HCT116 (cell line): ENCODE results near the gene SYF2. TPM values are rescaled to one million over a fixed set of nuclear protein-coding genes. Genes with fewer than 3 reads are reported as not detected.

Source experiments
- ATAC-seq: fragments of 200-7000 bp; cut with Tn5 transposase; 2 replicates; pipeline ENCODE4 v1.9.1; 2020; ENCODE audit warnings: mild to moderate bottlenecking, moderate library complexity
- BruUV-seq: library from RNA; stranded (reverse); fragments of 400-500 nt; replicated peaks from 2 replicates; lab custom pipeline; 2021; lab: Mats Ljungman, UMichigan
- CTCF ChIA-PET: fragments of 300-600 bp; sonication (Branson Sonifier 250); formaldehyde crosslinking; loops from one replicate; lab custom pipeline; 2021; ENCODE audit warnings: antibody characterized with exemption; lab: Charles Lee
- POLR2A ChIA-PET: fragments of 300-600, 350-600 bp; sonication (Branson Sonifier 250); formaldehyde crosslinking; loops from one replicate; lab custom pipeline; 2021; ENCODE audit warnings: antibody characterized with exemption; lab: Charles Lee
- RAD21 ChIA-PET, 2 experiments: fragments of 300-600 bp; sonication (Branson Sonifier 250); formaldehyde crosslinking; loops; one replicate each; lab custom pipeline; 2023; ENCODE audit warnings: low total read pairs in 2 of 2; ENCODE audit not compliant: uncharacterized antibody in 2 of 2, unreplicated experiment in 2 of 2, low non-redundant PET in 1 of 2; lab: Charles Lee
- DNase-seq: peaks from one replicate; pipeline ENCODE4 v3.0.0-alpha.2; 2010; ENCODE audit warnings: low read depth, low spot score
- H2AFZ ChIP-seq: fragments of 200-600 bp; shearing (Covaris generic), sonication (generic); 2 replicates; pipeline ENCODE4 v1.6.1; 2017; ENCODE audit warnings: low read depth, mixed run types, mixed read lengths, antibody characterized with exemption, low read length; ENCODE audit not compliant: poor library complexity, severe bottlenecking
- H3K27ac ChIP-seq: 2 replicates; pipeline ENCODE4 v1.5.1; 2012; ENCODE audit warnings: low read depth, low read length
- H3K27me3 ChIP-seq: fragments of 200-600 bp; sonication (generic); 2 replicates; pipeline ENCODE4 v1.6.1; 2016; ENCODE audit warnings: mixed run types, low read length, mixed read lengths; ENCODE audit not compliant: insufficient read depth
- H3K36me3 ChIP-seq, 2 experiments: fragments of 200-500 bp in 1 of 2; fragments of 200-600 bp in 1 of 2; sonication (Bioruptor generic) in 1 of 2; sonication (generic) in 1 of 2; 2 replicates each; pipeline versions ENCODE4 v1.5.1 to v1.6.1; 2014 to 2016; ENCODE audit warnings: low read length in 2 of 2, inconsistent platforms in 1 of 2, mixed read lengths in 1 of 2, mixed run types in 1 of 2; ENCODE audit not compliant: insufficient read depth in 2 of 2, control insufficient read depth in 1 of 2
- H3K4me1 ChIP-seq, 2 experiments: fragments of 200-600 bp in 1 of 2; sonication (generic) in 1 of 2; 2 replicates each; pipeline versions ENCODE4 v1.5.1 to v1.6.1; 2012 to 2017; ENCODE audit warnings: low read length in 2 of 2, inconsistent platforms in 1 of 2, mild to moderate bottlenecking in 1 of 2, mixed read lengths in 1 of 2, mixed run types in 1 of 2, moderate library complexity in 1 of 2; ENCODE audit not compliant: insufficient read depth in 2 of 2, control insufficient read depth in 1 of 2
- H3K4me2 ChIP-seq: fragments of 200-600 bp; sonication (generic); 2 replicates; pipeline ENCODE4 v1.6.1; 2017; ENCODE audit warnings: mixed run types, low read length, mixed read lengths
- H3K4me3 ChIP-seq, 2 experiments: fragments of 200-600 bp in 1 of 2; sonication (generic) in 1 of 2; replicated peaks in 1 of 2; 2 replicates each; pipeline ENCODE4 v1.5.1; 2011 to 2016; ENCODE audit warnings: low read length in 2 of 2, control low read depth in 1 of 2, low read depth in 1 of 2, mild to moderate bottlenecking in 1 of 2, mixed read lengths in 1 of 2, mixed run types in 1 of 2
- H3K79me2 ChIP-seq: fragments of 200-600 bp; sonication (generic); 2 replicates; pipeline ENCODE4 v1.6.1; 2017; ENCODE audit warnings: mild to moderate bottlenecking, mixed run types, low read length, moderate library complexity, mixed read lengths; ENCODE audit not compliant: insufficient read depth
- H3K9ac ChIP-seq: fragments of 200-600 bp; sonication (generic); 2 replicates; pipeline ENCODE4 v1.6.1; 2016; ENCODE audit warnings: low read length, mixed read lengths
- H3K9me2 ChIP-seq: fragments of 200-600 bp; sonication (generic), shearing (Covaris generic); 2 replicates; pipeline ENCODE4 v1.6.1; 2017; ENCODE audit warnings: mixed run types, mild to moderate bottlenecking, moderate library complexity; ENCODE audit not compliant: insufficient read depth
- H3K9me3 ChIP-seq, 2 experiments: fragments of 200-500 bp in 1 of 2; fragments of 200-600 bp in 1 of 2; sonication (Bioruptor generic) in 1 of 2; sonication (generic) in 1 of 2; 2 replicates each; pipeline ENCODE4 v1.6.1; 2014 to 2017; ENCODE audit warnings: low read length in 2 of 2, mixed read lengths in 2 of 2, inconsistent platforms in 1 of 2, low read depth in 1 of 2, mild to moderate bottlenecking in 1 of 2, mixed run types in 1 of 2, moderate library complexity in 1 of 2; ENCODE audit not compliant: control insufficient read depth in 1 of 2, insufficient read depth in 1 of 2
- H4K20me1 ChIP-seq: fragments of 200-600 bp; sonication (generic), shearing (Covaris generic); 2 replicates; pipeline ENCODE4 v1.6.1; 2017; ENCODE audit warnings: mixed run types, mild to moderate bottlenecking, moderate library complexity; ENCODE audit not compliant: insufficient read depth
- ATF3 ChIP-seq: IDR thresholded peaks from 2 replicates; pipeline ENCODE4 v1.6.1; 2012
- CBX3 ChIP-seq: IDR thresholded peaks from 2 replicates; pipeline ENCODE4 v1.6.1; 2012; ENCODE audit warnings: low read depth
- CEBPB ChIP-seq: IDR thresholded peaks from 2 replicates; pipeline ENCODE4 v1.6.1; 2012; ENCODE audit warnings: low read depth
- EGR1 ChIP-seq: IDR thresholded peaks from 2 replicates; pipeline ENCODE4 v1.6.1; 2012; ENCODE audit warnings: low read depth
- ELF1 ChIP-seq: IDR thresholded peaks from 2 replicates; pipeline ENCODE4 v1.6.1; 2012; ENCODE audit warnings: low read depth, borderline replicate concordance
- EZH2phosphoT487 ChIP-seq: fragments of 200-600 bp; IDR thresholded peaks from 2 replicates; pipeline ENCODE4 v1.6.1; 2018; ENCODE audit warnings: antibody characterized with exemption, borderline replicate concordance
- FOSL1 ChIP-seq: IDR thresholded peaks from 2 replicates; pipeline ENCODE4 v1.6.1; 2012; ENCODE audit warnings: low read depth
- MAX ChIP-seq: IDR thresholded peaks from 2 replicates; pipeline ENCODE4 v1.6.1; 2012
- POLR2A ChIP-seq: IDR thresholded peaks from 2 replicates; pipeline ENCODE4 v1.7.0; 2011; ENCODE audit warnings: borderline replicate concordance; ENCODE audit not compliant: insufficient read depth, insufficient read length; ENCODE audit errors: extremely low read depth
- RAD21 ChIP-seq: IDR thresholded peaks from 2 replicates; pipeline ENCODE4 v1.6.1; 2012; ENCODE audit warnings: low read depth, mild to moderate bottlenecking
- SRF ChIP-seq: IDR thresholded peaks from 2 replicates; pipeline ENCODE4 v1.6.1; 2012; ENCODE audit warnings: low read depth
- YY1 ChIP-seq: IDR thresholded peaks from 2 replicates; pipeline ENCODE4 v1.6.1; 2011; ENCODE audit warnings: low read length, low read depth, moderate library complexity, mild to moderate bottlenecking; ENCODE audit not compliant: insufficient replicate concordance; ENCODE audit errors: extremely low read depth
- ZBTB33 ChIP-seq: IDR thresholded peaks from 2 replicates; pipeline ENCODE4 v1.6.1; 2011; ENCODE audit warnings: mild to moderate bottlenecking, low read length, moderate library complexity; ENCODE audit not compliant: insufficient replicate concordance; ENCODE audit errors: extremely low read depth
- ZFX ChIP-seq: fragments of 450-650 bp; IDR thresholded peaks from 2 replicates; pipeline ENCODE4 v1.6.1; 2017
- ZNF274 ChIP-seq: fragments of 200-500 bp; sonication (Bioruptor generic); IDR thresholded peaks from 2 replicates; pipeline ENCODE4 v1.6.1; 2014; ENCODE audit warnings: mild to moderate bottlenecking, low read depth, low read length, inconsistent platforms
- intact Hi-C: fragments of 100-400 bp; cut with micrococcal nuclease; formaldehyde crosslinking; loops from 2 replicates; pipeline ENCODE4 v1.10.0; 2022
- total RNA-seq: library from RNA; stranded (reverse); gene quantifications from one replicate; pipeline ENCODE4 v1.2.1, GENCODE V29; 2021; ENCODE audit not compliant: unreplicated experiment

Gene SYF2
- total RNA-seq, 1 experiment from 2014 or later: 40.4 TPM

GRCh38 chr1:25183126-25183980, 48.9 kb downstream of the SYF2 start:
- POLR2A ChIA-PET: no interaction called here
- H3K27ac ChIP-seq: no peak overlapping the region
- CTCF ChIA-PET: no interaction called here
- H3K9me2 ChIP-seq: no peaks in the 10 kb centered on the region
- H3K9me3 ChIP-seq: no peaks in the 10 kb centered on the region
- no peak for ATAC-seq
- H3K4me3 ChIP-seq: no peak overlapping the region
- peaks cover 0 to 6% of the 10 kb centered on the region in 2 experiments; a peak in 3 of 4 replicates for H3K4me1 ChIP-seq
- H3K36me3 ChIP-seq: no peaks in the 10 kb centered on the region
- RAD21 ChIA-PET: interaction anchor here in 1 of 2 experiments (0.6 kb wide), 1 partner anchor 31 kb away, joined by 3 read pairs; no protein-coding TSS in a partner anchor
- H3K4me2 ChIP-seq: no peak overlapping the region
- DNase-seq: no peak
- H4K20me1 ChIP-seq: no peaks in the 10 kb centered on the region
- no peak overlapping the region for H3K9ac ChIP-seq
- intact Hi-C loops: no loop called here
- H3K27me3 ChIP-seq: no peaks in the 10 kb centered on the region
- TF ChIP-seq EGR1 (no peak), ZFX (no peak), ATF3 (no peak), POLR2A (no peak)
- H2AFZ ChIP-seq: no peak overlapping the region
- BruUV-seq: no TSS peak
- H3K79me2 ChIP-seq: no peaks in the 10 kb centered on the region

GRCh38 chr1:25182629-25183028, 49.7 kb downstream of the SYF2 start:
- intact Hi-C loops: no loop called here
- DNase-seq (no peak), ATAC-seq (peak; percentile 88)
- H3K4me2 ChIP-seq: peak overlapping the region; percentile 33
- no peak overlapping the region for H3K4me3 ChIP-seq
- no peak overlapping the region for H3K9ac ChIP-seq
- H2AFZ ChIP-seq: peak overlapping the region; percentile 58
- H3K27me3 ChIP-seq: no peaks in the 10 kb centered on the region
- no peaks in the 10 kb centered on the region for H4K20me1 ChIP-seq
- RAD21 ChIA-PET: no interaction called here
- H3K79me2 ChIP-seq: no peaks in the 10 kb centered on the region
- no TSS peak for BruUV-seq
- POLR2A ChIA-PET: no interaction called here
- H3K36me3 ChIP-seq: no peaks in the 10 kb centered on the region
- no peaks in the 10 kb centered on the region for H3K9me3 ChIP-seq
- no peak overlapping the region for H3K27ac ChIP-seq
- peaks cover 0 to 6% of the 10 kb centered on the region in 2 experiments; a peak in 3 of 4 replicates for H3K4me1 ChIP-seq
- CTCF ChIA-PET: no interaction called here
- H3K9me2 ChIP-seq: no peaks in the 10 kb centered on the region
- TF ChIP-seq FOSL1: no peak
- TF ChIP-seq YY1: no peak
- no peak for TF ChIP-seq ELF1
- TF ChIP-seq CEBPB: no peak
- no peak for TF ChIP-seq CBX3
- no peak for TF ChIP-seq ZNF274
- TF ChIP-seq EGR1: no peak
- no peak for TF ChIP-seq EZH2phosphoT487
- TF ChIP-seq ZBTB33: no peak
- TF ChIP-seq ATF3: no peak
- no peak for TF ChIP-seq POLR2A
- TF ChIP-seq RAD21: no peak
- no peak for TF ChIP-seq MAX
- TF ChIP-seq SRF: no peak
